ENCODE data around the gene GALM. TPM values are rescaled to one million over a fixed set of nuclear protein-coding genes. Genes with fewer than 3 reads are reported as not detected.

GALM gene
- total and polyA plus RNA-seq, 2 of the 13 experiments (the other 11 are each of a cell fraction or from before 2014, with no cell fraction given), result 65.5 to 90.0 TPM

- TF ChIP-seq, protein P1, sequence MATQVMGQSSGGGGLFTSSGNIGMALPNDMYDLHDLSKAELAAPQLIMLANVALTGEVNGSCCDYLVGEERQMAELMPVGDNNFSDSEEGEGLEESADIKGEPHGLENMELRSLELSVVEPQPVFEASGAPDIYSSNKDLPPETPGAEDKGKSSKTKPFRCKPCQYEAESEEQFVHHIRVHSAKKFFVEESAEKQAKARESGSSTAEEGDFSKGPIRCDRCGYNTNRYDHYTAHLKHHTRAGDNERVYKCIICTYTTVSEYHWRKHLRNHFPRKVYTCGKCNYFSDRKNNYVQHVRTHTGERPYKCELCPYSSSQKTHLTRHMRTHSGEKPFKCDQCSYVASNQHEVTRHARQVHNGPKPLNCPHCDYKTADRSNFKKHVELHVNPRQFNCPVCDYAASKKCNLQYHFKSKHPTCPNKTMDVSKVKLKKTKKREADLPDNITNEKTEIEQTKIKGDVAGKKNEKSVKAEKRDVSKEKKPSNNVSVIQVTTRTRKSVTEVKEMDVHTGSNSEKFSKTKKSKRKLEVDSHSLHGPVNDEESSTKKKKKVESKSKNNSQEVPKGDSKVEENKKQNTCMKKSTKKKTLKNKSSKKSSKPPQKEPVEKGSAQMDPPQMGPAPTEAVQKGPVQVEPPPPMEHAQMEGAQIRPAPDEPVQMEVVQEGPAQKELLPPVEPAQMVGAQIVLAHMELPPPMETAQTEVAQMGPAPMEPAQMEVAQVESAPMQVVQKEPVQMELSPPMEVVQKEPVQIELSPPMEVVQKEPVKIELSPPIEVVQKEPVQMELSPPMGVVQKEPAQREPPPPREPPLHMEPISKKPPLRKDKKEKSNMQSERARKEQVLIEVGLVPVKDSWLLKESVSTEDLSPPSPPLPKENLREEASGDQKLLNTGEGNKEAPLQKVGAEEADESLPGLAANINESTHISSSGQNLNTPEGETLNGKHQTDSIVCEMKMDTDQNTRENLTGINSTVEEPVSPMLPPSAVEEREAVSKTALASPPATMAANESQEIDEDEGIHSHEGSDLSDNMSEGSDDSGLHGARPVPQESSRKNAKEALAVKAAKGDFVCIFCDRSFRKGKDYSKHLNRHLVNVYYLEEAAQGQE (IDR thresholded peaks at IDR 0.05; ENCODE audit: borderline replicate concordance in 1 of 2, low read depth in 1 of 2, low read length in 2 of 2), result peak in 1 of 2 experiments; percentile 24; a peak in 1 of 4 replicates
- TF ChIP-seq MAFK (conservative IDR thresholded peaks at IDR 0.05 in 1 of 2, IDR thresholded peaks at IDR 0.05 in 1 of 2; ENCODE audit: low read length in 2 of 2), result no peak
- peak; percentile 70; the same call in 1 of the 2 replicates for TF ChIP-seq KDM5B (CRISPR knock-in tag; IDR thresholded peaks at IDR 0.05; ENCODE audit: borderline replicate concordance)
- TF ChIP-seq ZKSCAN8 (CRISPR knock-in tag; IDR thresholded peaks at IDR 0.05; ENCODE audit: borderline replicate concordance), result 0 out of 2 replicates have a peak, but pooled peaks have one; percentile 47
- peak; percentile 86 for TF ChIP-seq ZNF501 (CRISPR knock-in tag; IDR thresholded peaks at IDR 0.05)
- TF ChIP-seq NCOA1 (CRISPR knock-in tag; IDR thresholded peaks at IDR 0.05), result 0 out of 2 replicates have a peak, but pooled peaks have one; percentile 51
- TF ChIP-seq ZSCAN29 (CRISPR knock-in tag; conservative IDR thresholded peaks at IDR 0.05), result 0 out of 2 replicates have a peak, but pooled peaks have one; percentile 74
- TF ChIP-seq EEA1 (CRISPR knock-in tag; IDR thresholded peaks at IDR 0.05; ENCODE audit: borderline replicate concordance), result 0 out of 2 replicates have a peak, but pooled peaks have one; percentile 36
- 0 out of 2 replicates have a peak, but pooled peaks have one; percentile 39 for TF ChIP-seq KDM6A (CRISPR knock-in tag; IDR thresholded peaks at IDR 0.05; ENCODE audit: low read depth)
- TF ChIP-seq, protein P2, sequence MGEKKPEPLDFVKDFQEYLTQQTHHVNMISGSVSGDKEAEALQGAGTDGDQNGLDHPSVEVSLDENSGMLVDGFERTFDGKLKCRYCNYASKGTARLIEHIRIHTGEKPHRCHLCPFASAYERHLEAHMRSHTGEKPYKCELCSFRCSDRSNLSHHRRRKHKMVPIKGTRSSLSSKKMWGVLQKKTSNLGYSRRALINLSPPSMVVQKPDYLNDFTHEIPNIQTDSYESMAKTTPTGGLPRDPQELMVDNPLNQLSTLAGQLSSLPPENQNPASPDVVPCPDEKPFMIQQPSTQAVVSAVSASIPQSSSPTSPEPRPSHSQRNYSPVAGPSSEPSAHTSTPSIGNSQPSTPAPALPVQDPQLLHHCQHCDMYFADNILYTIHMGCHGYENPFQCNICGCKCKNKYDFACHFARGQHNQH (CRISPR knock-in tag; IDR thresholded peaks at IDR 0.05), result peak; percentile 85; the same call in 1 of the 2 replicates
- peak; percentile 77; the same call in 1 of the 2 replicates for TF ChIP-seq ZNF235 (CRISPR knock-in tag; IDR thresholded peaks at IDR 0.05; ENCODE audit: borderline replicate concordance)
- no peak for TF ChIP-seq FOXC1 (CRISPR knock-in tag; IDR thresholded peaks at IDR 0.05; ENCODE audit: borderline replicate concordance)
- TF ChIP-seq ZNF83 (CRISPR knock-in tag; IDR thresholded peaks at IDR 0.05; ENCODE audit: borderline replicate concordance), result no peak
- TF ChIP-seq, protein P3, sequence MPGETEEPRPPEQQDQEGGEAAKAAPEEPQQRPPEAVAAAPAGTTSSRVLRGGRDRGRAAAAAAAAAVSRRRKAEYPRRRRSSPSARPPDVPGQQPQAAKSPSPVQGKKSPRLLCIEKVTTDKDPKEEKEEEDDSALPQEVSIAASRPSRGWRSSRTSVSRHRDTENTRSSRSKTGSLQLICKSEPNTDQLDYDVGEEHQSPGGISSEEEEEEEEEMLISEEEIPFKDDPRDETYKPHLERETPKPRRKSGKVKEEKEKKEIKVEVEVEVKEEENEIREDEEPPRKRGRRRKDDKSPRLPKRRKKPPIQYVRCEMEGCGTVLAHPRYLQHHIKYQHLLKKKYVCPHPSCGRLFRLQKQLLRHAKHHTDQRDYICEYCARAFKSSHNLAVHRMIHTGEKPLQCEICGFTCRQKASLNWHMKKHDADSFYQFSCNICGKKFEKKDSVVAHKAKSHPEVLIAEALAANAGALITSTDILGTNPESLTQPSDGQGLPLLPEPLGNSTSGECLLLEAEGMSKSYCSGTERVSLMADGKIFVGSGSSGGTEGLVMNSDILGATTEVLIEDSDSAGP (CRISPR knock-in tag; IDR thresholded peaks at IDR 0.05; ENCODE audit: borderline replicate concordance), result peak; percentile 56; the same call in 1 of the 2 replicates
- TF ChIP-seq SP140L (CRISPR knock-in tag; IDR thresholded peaks at IDR 0.05; ENCODE audit: borderline replicate concordance), result peak; percentile 85; the same call in 1 of the 2 replicates
- no peak for TF ChIP-seq PAF1 (CRISPR knock-in tag; IDR thresholded peaks at IDR 0.05)
- no peak for TF ChIP-seq CREB3 (CRISPR knock-in tag; IDR thresholded peaks at IDR 0.05)
- TF ChIP-seq ESRRA (CRISPR knock-in tag; IDR thresholded peaks at IDR 0.05; ENCODE audit: low read depth), result no peak
- TF ChIP-seq NCOA2 (CRISPR knock-in tag; IDR thresholded peaks at IDR 0.05), result peak; percentile 49
- no peak for TF ChIP-seq SNRNP70 (IDR thresholded peaks at IDR 0.05; ENCODE audit: low read depth, low read length)
- no peak for TF ChIP-seq ZNF777 (CRISPR knock-in tag; IDR thresholded peaks at IDR 0.05)
These were observed 12.0 kb upstream of the GALM start (continued) for GRCh38 chr2:38653715-38654527.

Measured in HepG2 (cell line).